NCI-H526 (cell line): ENCODE data around the gene CDK5RAP2.

Experiments
- DNase-seq, 2 experiments: peaks; one replicate each; lab custom pipeline; 2025; lab: John Stamatoyannopoulos, UW

Gene CDK5RAP2

DNA sequence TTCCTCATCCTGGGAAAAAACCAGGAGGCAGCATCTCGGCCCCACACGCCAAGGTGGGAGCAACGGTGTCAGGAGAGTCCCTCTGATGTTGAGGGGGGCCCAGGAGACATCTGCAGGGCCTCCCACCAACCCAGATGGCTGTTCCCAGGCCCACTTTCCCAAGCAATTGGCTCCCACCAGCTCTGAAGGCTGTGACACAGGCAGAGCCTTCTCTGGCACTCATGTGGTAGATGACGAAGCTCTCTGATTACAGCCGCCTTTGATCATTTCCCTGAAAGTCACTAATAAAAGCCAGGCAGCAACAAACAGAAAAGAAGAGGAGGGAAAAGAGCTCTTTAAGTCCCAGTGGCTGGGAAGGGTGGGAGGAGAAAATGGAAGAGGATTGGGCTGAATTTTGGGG lies 226.5 kb downstream of the CDK5RAP2 start:
- DNase-seq = no peak

DNA sequence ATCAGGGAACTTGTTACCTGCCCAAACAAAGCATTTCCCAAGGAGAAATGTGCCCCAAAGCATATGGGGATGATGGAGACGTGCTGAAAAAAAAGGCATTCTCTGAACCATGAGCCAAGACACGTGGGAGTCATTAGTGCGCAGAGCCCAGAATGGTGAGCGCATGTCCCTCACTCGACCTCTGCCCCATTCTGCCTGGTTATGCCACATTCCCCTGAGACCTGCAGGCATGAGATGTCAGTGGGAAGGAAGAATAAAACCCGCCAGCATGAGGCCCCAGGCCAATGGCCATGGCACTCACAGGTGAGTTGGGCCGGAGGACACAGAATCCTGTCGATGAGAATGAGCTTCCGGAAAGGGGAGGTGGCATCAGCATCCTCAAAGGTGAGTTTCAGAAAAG lies 228.9 kb downstream of the CDK5RAP2 start:
- DNase-seq = no peak

DNA sequence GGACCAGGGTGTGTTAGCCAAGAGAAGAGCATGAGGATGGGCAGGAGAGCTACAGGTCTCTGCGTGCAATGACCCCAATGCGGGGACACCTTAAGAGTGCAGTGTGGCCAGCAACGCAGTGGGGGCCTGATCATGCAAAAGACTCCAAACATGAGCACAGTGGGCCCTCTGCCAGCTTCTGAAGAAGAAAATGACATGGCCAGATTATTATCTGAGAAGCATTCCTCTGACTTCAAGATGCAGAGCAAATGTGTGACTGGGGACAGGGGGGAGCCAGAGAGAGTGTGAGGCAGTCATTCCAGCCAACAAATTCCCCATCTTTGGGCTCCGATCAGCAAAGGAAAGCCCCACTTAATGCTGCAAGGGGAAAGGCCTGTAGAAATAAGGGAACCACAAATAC lies 229.4 kb downstream of the CDK5RAP2 start:
- no peak for DNase-seq

DNA sequence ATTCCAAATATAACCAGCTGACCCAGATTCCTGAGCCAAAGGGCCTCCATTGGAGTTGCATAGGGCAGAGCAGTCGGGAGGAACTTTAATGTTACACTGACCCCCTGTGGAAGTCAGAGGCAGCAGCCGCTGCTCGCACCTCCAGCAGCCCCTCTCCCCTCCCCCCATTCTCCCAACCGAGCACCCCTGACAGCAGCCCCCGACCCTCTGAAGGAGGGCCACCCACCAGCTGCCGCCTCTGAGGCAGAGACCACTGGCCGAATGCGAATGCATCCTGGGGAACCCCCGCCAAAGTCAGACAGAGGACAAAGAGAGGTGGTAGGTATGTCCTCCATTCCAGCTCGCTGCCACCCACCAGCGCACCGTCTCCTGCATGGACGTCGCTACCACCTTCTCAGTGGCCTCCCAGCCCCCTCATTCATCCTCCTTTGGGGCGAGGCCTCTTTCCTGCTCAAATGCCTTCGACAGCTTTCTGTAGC lies 231.0 kb downstream of the CDK5RAP2 start:
- DNase-seq = peak in 1 of 2 experiments; percentile 62

DNA sequence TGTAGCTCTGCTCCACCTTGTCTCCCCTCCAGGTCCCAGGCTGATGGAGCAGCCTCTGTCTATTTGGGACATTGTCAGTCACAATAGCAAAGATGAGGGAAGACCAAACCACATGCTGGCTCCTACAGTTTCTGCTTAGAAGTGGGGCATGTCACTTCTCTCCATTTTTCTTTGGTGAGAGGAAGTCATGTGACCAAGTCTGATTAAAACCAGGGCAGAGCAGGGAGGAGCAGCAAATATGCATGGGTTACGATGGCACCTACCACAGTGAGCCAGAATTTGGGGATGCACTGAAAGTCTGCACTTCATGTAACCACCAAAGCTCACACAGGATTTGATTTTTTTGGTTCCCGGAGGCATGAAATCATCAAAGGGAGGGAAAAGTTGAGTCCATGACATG lies 234.6 kb downstream of the CDK5RAP2 start:
- DNase-seq = no peak

DNA sequence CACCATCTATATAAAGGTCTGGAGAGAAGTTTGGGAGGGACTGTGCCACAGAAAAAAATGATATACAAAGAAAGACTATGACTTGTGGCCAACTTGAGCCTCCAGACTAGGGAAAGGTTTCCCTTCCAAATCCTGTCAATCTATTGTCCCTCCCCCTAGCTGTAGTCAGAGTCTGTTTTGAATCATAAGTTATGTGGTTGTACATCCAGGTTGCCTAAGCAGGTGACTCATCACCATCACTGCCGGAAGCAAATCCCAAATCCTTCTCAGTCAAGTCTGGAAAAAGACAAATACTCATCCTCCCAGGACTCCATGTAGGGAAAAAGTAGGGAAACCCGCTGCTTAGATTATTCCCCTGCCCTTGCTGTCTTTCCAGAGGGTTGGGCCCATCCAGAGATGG lies 235.7 kb downstream of the CDK5RAP2 start:
- DNase-seq = no peak

DNA sequence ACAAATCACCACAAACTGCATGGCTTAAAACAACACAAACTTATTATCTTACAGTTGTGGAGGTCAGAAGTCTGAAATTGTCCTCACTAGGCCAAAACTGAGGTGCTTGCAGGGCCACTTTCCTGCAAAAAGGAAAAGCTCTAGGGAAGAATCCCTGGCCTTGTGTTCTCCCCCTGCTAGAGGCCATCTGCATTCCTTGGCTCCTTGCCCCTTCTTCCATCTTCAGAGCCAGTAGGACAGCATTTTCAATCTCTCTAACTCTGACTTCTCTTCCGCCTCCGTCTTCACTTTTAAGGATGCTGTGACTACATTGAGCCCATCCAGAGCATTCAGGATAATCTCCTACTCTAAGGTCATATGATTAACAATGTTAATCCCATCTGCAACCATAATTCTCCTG lies 236.6 kb downstream of the CDK5RAP2 start:
- DNase-seq = no peak
